Esophagus muscularis mucosa (tissue), 4 donors: Measurements from ENCODE around the gene SPOUT1.

ENCODE experiments used
- EP300 ChIP-seq: sonication (generic); formaldehyde crosslinking; IDR thresholded peaks from one replicate; pipeline ENCODE4 v1.6.1; 2017; ENCODE audit warnings: antibody characterized with exemption
- POLR2A ChIP-seq: fragments of 450-650 bp; IDR thresholded peaks from one replicate; pipeline ENCODE4 v1.6.1; 2017; ENCODE audit warnings: antibody characterized with exemption, moderate library complexity, mild to moderate bottlenecking, low read depth
- POLR2AphosphoS5 ChIP-seq, 2 donors: sonication (generic); formaldehyde crosslinking; IDR thresholded peaks; one replicate each; pipeline ENCODE4 v1.6.1; 2017; ENCODE audit warnings: antibody characterized with exemption in 2 of 2
- TF ChIP-seq, protein P1 (sequence below), 3 experiments: fragments of 200-600 bp in 2 of 3; fragments of 450-650 bp in 1 of 3; sonication (generic) in 2 of 3; IDR thresholded peaks; one replicate each; pipeline ENCODE4 v1.5.1; 2017 to 2019; ENCODE audit warnings: antibody characterized with exemption in 3 of 3, mild to moderate bottlenecking in 2 of 3, moderate library complexity in 1 of 3

GRCh38 chr9:128807827-128808226 is 21.8 kb downstream of the SPOUT1 start:
- TF ChIP-seq, protein P1, sequence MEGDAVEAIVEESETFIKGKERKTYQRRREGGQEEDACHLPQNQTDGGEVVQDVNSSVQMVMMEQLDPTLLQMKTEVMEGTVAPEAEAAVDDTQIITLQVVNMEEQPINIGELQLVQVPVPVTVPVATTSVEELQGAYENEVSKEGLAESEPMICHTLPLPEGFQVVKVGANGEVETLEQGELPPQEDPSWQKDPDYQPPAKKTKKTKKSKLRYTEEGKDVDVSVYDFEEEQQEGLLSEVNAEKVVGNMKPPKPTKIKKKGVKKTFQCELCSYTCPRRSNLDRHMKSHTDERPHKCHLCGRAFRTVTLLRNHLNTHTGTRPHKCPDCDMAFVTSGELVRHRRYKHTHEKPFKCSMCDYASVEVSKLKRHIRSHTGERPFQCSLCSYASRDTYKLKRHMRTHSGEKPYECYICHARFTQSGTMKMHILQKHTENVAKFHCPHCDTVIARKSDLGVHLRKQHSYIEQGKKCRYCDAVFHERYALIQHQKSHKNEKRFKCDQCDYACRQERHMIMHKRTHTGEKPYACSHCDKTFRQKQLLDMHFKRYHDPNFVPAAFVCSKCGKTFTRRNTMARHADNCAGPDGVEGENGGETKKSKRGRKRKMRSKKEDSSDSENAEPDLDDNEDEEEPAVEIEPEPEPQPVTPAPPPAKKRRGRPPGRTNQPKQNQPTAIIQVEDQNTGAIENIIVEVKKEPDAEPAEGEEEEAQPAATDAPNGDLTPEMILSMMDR (IDR thresholded peaks at IDR 0.05), result no peak
- TF ChIP-seq POLR2A, result no peak
- no peak for TF ChIP-seq POLR2AphosphoS5 (IDR thresholded peaks at IDR 0.05)
- no peak for TF ChIP-seq EP300
